Mammary epithelial cell (primary cell): ENCODE results near the gene CLPTM1.

Experiments
- CTCF ChIP-seq, 2 donors: IDR thresholded peaks in 1 of 2; conservative IDR thresholded peaks in 1 of 2; 2 replicates each; pipeline ENCODE4 v1.5.1; 2011 to 2012; ENCODE audit warnings: inconsistent platforms in 2 of 2, low read length in 2 of 2, mild to moderate bottlenecking in 2 of 2, control low read depth in 1 of 2, low read depth in 1 of 2; ENCODE audit not compliant: insufficient read depth in 1 of 2; ENCODE audit errors: extremely low read depth in 1 of 2
- EZH2 ChIP-seq: IDR thresholded peaks from 2 replicates; pipeline ENCODE4 v1.6.1; 2012; ENCODE audit warnings: low read length, inconsistent platforms, borderline replicate concordance

- no peak for TF ChIP-seq EZH2
- TF ChIP-seq CTCF (conservative IDR thresholded peaks at IDR 0.05 in 1 of 2, IDR thresholded peaks at IDR 0.05 in 1 of 2; ENCODE audit: extremely low read depth in 1 of 2, insufficient read depth in 1 of 2, low read depth in 1 of 2, low read length in 2 of 2): no peak
Observed at GRCh38 chr19:45032421-45032820, 77.2 kb downstream of the CLPTM1 start.
